HepG2 (cell line): Measurements from ENCODE around the gene PDCD11. TPM values are rescaled to one million over a fixed set of nuclear protein-coding genes. Genes with fewer than 3 reads are reported as not detected.

ENCODE experiments used
- HDAC2 ChIP-seq: sonication (generic); formaldehyde crosslinking; IDR thresholded peaks from 2 replicates; pipeline ENCODE4 v1.4.0; 2020; ENCODE audit warnings: missing genetic modification reagents
- KIAA2018 ChIP-seq: sonication (generic); formaldehyde crosslinking; IDR thresholded peaks from 2 replicates; pipeline ENCODE4 v1.5.0; 2020; ENCODE audit warnings: mild to moderate bottlenecking, missing genetic modification reagents, borderline replicate concordance
- RBM22 ChIP-seq: fragments of 200-400 bp; formaldehyde crosslinking; optimal IDR thresholded peaks from 2 replicates; pipeline ENCODE3; 2017; ENCODE audit warnings: mild to moderate bottlenecking, low read length, moderate library complexity
- RFXANK ChIP-seq: IDR thresholded peaks from 2 replicates; pipeline ENCODE4 v1.6.1; 2016
- SCMH1 ChIP-seq: sonication (generic); formaldehyde crosslinking; IDR thresholded peaks from 2 replicates; pipeline ENCODE4 v1.9.0; 2021; ENCODE audit warnings: missing genetic modification reagents, mild to moderate bottlenecking, borderline replicate concordance
- SMARCE1 ChIP-seq: fragments of 450-650 bp; IDR thresholded peaks from 2 replicates; pipeline ENCODE4 v1.6.1; 2017; ENCODE audit warnings: borderline replicate concordance
- TOE1 ChIP-seq: sonication (generic); formaldehyde crosslinking; IDR thresholded peaks from 2 replicates; pipeline ENCODE4 v1.4.0; 2020; ENCODE audit warnings: mild to moderate bottlenecking, missing genetic modification reagents
- ZBTB25 ChIP-seq: IDR thresholded peaks from 2 replicates; pipeline ENCODE4 v1.6.1; 2018; ENCODE audit warnings: missing genetic modification reagents
- ZNF619 ChIP-seq: sonication (generic); formaldehyde crosslinking; IDR thresholded peaks from 2 replicates; pipeline ENCODE4 v1.4.0; 2020; ENCODE audit warnings: mild to moderate bottlenecking, missing genetic modification reagents
- ZNF709 ChIP-seq: sonication (generic); formaldehyde crosslinking; IDR thresholded peaks from 2 replicates; pipeline ENCODE4 v1.5.0; 2020; ENCODE audit warnings: mild to moderate bottlenecking, missing genetic modification reagents
- polyA plus RNA-seq, 8 experiments: library from polyadenylated mRNA; depleted of rRNA in 3 of 8; stranded (reverse) in 7 of 8; unstranded in 1 of 8; fragments of >200 nt; fragmentation: Illumina TruSeq in 4 of 8; extraction: Trizol in 4 of 8; gene quantifications; 2 replicates each; pipeline versions ENCODE4 v1.2.1 to v1.2.3, GENCODE V29; 2011 to 2016; ENCODE audit warnings: low read depth in 4 of 8, missing spikeins in 1 of 8, mixed read lengths in 1 of 8; ENCODE audit not compliant: insufficient read depth in 1 of 8
- total RNA-seq, 5 experiments: library from RNA; depleted of rRNA; stranded (reverse); fragments of >200 nt; fragmentation: Illumina TruSeq; extraction: Trizol; gene quantifications; 2 replicates each; pipeline ENCODE4 v1.2.3, GENCODE V29; 2016; ENCODE audit warnings: low read depth in 1 of 5
- TF ChIP-seq, protein P1 (sequence below): sonication (generic); formaldehyde crosslinking; IDR thresholded peaks from 2 replicates; pipeline ENCODE4 v1.4.0; 2020; ENCODE audit warnings: mild to moderate bottlenecking, missing genetic modification reagents

The PDCD11 gene
- total and polyA plus RNA-seq, 2 of the 13 experiments (the other 11 are each of a cell fraction or from before 2014, with no cell fraction given): 12.8 to 52.8 TPM

GRCh38 chr10:103450201-103450695 lies 53.8 kb downstream of the PDCD11 start (continued):
- TF ChIP-seq KIAA2018 (CRISPR knock-in tag): no peak
- TF ChIP-seq RFXANK: no peak
- TF ChIP-seq ZNF709 (CRISPR knock-in tag): no peak
- TF ChIP-seq, protein P1, sequence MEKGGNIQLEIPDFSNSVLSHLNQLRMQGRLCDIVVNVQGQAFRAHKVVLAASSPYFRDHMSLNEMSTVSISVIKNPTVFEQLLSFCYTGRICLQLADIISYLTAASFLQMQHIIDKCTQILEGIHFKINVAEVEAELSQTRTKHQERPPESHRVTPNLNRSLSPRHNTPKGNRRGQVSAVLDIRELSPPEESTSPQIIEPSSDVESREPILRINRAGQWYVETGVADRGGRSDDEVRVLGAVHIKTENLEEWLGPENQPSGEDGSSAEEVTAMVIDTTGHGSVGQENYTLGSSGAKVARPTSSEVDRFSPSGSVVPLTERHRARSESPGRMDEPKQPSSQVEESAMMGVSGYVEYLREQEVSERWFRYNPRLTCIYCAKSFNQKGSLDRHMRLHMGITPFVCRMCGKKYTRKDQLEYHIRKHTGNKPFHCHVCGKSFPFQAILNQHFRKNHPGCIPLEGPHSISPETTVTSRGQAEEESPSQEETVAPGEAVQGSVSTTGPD (CRISPR knock-in tag): no peak
- no peak for TF ChIP-seq ZBTB25
- TF ChIP-seq RBM22: no peak
- TF ChIP-seq TOE1 (CRISPR knock-in tag): no peak
- TF ChIP-seq HDAC2: no peak
- TF ChIP-seq ZNF619 (CRISPR knock-in tag): no peak
- TF ChIP-seq SCMH1 (CRISPR knock-in tag): no peak
- no peak for TF ChIP-seq SMARCE1
